GM18861 (cell line): ENCODE results near the gene WHRN.
A peak's percentile ranks its signal among the peaks of the same experiment; 100 is the strongest.

Experiments
- ATAC-seq: cut with Tn5 transposase; IDR thresholded peaks from one replicate; pipeline ENCODE4 v1.9.1; 2021; ENCODE audit not compliant: unreplicated experiment

WHRN gene

GRCh38 chr9:114385397-114386181 lies 119.7 kb downstream of the WHRN start:
- ATAC-seq = peak; percentile 76

- no peak for ATAC-seq
These were observed 120.4 kb downstream of the WHRN start for GRCh38 chr9:114384836-114385396.

DNA sequence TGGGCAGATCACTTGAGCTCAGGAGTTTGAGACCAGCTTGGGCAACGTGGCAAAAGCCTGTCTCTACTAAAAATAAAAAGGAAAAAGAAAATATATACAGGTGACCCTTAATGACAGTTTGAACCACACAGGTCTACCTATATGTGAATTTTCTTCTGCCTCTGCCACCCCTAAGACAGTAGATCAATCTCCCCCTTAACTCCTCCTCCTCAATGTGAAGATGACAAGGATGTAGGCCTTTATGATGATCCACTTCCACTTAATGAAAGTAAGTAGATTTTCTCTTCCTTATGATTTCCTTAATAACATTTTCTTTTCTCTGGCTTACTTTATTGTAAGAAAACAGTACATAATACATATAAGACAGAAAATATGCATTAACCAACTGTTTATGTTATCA lies 120.9 kb downstream of the WHRN start:
- ATAC-seq = no peak

DNA sequence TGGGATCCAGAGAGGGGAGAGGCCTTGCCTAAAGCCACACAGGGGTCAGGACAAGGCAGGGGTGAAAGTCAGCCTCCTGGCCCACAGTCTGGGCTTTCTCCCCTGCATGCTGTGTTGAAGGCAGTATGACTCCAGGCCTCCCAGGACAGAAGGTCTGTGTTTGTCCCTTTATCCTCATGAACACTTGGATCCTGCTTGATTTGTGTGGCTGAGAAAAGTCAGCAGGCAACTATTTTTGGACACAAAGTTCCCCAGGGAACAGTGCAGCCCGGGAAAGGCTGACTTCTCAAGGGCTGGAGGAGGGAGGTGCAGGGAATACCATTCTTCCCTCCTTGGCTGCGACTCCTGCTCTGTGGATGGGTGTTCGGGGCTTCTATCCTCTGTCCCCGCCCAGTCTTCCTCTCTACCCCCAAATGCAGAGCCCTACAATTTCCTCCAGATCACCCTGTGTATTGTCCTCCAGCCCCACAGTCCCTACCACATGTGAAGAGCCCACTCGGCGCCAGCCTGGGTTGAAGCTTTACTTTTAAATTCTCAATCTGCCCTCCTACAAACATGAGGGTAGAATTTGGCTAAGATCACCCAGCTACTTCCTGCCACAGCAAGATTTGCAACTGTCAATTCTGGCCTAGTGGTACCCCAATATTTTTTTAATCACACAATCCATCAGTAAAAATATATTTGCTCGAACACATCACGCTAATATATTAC lies 121.6 kb downstream of the WHRN start:
- no peak for ATAC-seq

DNA sequence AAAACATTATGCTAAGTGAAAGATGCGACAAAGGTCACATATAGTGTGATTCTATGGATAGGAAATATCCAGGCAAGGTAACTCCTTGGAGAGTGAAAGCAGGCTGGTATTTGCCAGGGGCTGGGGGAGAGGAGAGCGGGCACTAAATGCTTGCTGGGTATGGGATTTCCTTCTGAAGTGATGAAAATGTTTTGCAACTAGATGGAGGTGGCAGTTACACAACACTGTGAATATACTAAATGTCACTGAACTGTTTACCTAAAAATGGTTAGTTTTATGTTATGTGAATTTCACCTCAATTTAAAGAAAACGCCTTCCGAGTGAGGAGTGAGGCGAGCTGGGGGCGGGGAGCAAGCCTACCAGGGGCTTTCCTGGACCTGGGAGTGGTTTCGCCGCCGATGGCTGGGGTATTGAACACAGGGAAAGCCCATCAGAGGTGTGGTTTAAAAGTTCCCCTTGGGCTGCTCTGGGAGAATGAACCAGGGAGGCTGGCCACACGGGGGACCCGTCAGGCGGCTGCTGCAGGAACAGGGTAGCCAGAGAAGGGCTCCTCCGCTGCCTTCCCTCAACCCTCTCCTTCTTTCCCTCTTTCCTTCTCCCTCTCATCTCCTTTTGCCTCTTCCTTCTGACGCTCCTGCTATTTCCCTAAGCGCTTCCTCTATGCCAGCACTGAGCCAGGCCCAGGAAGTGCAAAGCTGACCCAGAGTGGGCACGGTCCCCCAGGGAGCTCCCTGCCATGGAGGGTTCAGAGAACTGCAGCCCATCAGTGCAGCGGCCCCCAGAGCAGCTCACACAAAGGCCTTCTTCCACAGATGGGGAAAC lies 122.4 kb downstream of the WHRN start:
- no peak for ATAC-seq

DNA sequence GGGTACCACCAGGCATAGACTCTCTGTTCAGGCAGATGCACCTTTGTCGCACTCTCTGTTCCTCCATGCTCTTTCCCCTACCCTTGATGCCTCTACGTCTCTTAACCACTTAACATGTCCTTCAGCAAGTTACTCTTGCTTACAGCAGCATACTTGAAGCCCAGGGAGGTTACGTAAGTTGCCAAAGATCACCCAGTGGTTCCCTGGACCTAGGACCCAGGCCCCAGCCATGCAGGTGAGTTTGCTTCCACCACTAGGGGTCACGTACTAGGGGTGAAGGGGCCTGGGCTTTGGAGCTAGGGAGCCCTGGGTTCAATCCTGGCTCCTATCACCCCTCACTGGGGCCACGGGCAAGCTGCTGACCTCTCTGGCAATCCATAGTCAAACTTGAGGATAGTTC lies 126.4 kb downstream of the WHRN start:
- no peak for ATAC-seq

DNA sequence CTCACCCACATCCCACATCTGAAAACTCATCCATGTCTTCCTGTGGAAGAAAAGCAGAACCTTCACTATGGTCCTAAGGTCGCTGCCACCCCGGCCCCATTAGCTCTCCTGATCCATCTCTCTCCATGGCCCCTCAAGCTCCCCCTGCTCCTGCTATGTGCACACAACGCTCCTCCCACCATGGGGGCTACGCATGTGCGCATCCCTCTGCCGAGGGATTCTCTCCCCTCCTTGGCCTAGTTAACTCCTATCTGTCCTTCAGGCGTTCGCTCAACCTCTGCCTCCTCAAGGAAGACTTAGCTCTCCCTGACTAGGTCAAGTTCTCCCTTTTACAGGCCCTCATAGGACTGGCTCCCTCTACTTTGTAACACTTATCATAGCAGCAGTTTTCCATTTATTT lies 127.3 kb downstream of the WHRN start:
- no peak for ATAC-seq

DNA sequence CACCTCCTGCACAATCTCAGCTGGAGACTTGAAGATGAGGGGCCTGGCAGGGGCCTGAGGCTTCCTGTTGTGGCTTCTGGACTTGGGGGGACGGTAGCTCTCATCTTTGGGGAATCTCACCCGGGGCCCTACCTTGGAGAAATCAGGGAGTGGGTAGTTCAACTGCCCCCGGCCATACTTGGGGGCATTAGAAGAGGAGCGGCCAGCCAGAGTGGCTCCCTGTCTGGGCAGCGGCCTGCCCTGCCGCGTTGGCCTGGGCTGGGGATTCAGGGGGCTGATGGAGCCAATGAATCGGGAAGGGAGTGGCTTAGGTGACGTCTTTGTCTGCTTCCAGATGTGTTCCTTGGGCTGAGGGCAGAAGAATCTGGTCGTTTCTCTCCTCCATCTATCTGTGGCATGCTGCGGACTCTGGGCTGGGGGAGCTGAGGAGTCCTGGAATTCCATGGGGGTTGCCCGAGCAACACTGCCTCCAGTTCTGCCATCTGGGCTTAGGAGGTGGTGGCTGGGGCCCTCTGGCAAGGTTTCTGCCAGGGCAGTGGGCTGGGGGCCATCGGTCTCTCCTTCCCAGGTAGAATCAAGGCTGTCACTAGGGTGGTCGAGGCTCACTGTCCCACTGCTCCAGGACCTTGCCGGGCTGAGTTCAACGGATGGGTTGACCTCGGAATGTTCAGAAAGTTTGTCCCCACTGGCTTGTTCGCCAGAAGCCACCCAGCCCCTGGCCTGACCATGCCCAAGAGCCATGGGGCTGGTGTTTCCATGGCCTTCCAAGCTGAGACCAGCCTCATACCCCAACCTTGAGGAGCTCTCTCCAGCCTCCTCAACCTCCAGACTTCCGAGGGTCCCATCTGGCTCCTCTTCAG lies 128.5 kb downstream of the WHRN start:
- no peak for ATAC-seq

GRCh38 chr9:114375386-114376175 lies 129.7 kb downstream of the WHRN start:
- ATAC-seq = no peak

DNA sequence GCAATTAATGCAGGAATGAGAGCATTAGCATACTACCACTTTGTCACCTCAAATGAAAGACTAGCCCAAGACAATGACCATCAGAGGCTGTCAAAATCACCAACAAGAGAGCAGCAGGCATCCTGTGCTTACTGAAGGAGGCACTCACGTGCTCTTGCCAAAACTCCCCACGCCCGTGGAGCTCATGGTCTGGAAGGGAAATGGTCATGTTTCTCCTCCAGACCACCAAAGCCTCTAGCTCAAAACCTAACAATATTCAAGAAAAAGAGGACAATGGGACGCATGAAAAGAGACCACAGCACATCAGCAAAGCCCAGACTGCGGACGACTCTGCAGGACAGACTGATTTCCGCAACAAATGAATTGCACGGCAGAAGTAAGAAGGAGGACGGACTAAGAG lies 130.3 kb downstream of the WHRN start:
- no peak for ATAC-seq

- ATAC-seq = no peak
These were observed 131.1 kb downstream of the WHRN start for GRCh38 chr9:114373960-114374730.

GRCh38 chr9:114372921-114373448 lies 132.3 kb downstream of the WHRN start:
- ATAC-seq = peak; percentile 90

DNA sequence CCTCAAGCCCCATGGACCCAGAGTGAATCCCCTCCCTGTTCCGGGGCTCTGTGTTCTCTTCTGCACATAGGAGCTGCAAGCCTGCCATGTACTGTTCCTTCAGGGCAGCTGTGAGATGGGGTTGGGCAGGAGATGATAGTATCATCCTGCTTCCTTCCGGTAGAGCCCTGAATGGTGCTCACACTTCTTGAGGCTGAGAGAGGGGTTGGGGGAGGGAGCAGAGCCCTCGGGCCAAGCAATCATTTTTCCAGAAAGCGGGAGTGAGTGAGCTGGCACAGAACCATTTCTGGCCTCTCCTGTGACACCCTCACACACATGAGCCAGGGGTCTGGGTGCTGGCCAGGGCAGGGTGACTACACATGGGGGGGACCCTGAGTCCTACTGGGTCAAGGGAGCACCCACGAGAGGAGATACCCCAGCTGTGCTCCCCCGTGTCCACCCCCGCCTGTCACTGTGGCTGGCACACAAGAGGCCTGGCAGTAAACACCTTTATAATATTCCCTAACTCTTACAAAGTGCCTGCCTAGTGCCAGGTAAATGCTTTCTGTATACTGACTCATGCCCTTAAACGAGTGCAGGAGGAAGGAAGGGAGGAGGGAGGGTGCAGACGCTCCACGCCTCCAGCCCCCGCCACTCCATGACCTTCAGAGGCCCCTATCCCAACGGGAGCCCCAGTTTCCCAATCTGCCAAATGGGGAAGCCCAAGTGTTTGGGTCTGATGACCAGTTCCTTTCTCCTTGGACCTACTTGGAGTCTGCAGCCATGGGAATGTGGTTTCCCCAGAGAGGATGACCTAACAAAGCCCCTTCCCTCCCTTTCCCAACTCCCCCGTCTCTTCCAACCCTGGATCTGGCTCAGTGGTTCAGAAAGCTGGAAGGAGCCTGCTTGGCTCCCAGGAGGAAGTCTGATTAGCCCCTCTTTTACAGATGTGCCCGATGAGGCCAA lies 133.0 kb downstream of the WHRN start:
- no peak for ATAC-seq

- ATAC-seq = no peak
These were observed 133.8 kb downstream of the WHRN start for GRCh38 chr9:114371343-114371944.

- ATAC-seq = no peak
These were observed 134.3 kb downstream of the WHRN start for GRCh38 chr9:114370968-114371320.

- no peak for ATAC-seq
These were observed 134.9 kb downstream of the WHRN start for GRCh38 chr9:114370251-114370967.
